ENCODE results near the gene DDI2.
"Not testable (repeated sequence)": the region's sequence is repeated elsewhere in the genome, so short reads cannot be mapped to it uniquely, and the experiment has no call there.

The DDI2 gene

DNA sequence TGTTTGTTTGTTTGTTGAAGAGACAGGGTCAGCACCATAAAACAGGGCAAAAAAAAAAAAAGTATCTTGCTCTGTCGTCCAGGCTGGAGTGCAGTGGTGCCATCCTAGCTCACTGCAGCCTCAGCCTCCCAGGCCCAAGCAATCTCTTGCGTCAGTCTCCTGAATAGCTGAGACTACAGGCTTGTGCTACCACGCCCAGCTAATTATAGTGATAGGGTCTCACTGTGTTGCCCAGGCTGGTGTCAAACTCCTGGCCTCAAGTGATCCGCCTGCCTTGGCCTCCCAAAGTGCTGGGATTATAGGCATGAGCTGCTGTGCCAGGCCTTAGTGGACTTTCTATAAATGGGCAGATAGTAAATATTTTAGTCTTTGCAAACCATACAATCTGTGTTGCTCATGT, 19.2 kb downstream of the DDI2 start:
- DNase-seq (ENCODE audit: low read depth): no peak

DNA sequence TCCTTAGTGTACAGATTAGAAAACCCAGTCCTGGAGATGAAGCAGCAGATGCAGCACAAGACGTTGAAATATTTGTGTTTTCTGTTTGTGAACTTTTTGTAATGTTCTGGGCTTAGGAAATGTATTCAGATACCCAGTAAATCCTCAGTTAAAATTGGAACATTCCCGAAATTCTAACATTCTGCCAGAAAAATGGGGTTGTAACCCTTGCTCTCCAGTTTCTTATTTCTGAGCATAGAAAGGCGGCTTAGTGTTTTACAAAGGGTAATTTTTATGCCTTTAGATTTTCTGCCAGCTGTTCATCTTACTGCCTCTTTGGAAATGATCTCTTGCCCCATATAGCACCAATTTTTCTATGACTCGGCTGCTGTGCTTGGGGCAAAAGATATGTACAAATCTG, 20.6 kb downstream of the DDI2 start:
- DNase-seq (ENCODE audit: low read depth): no peak

DNA sequence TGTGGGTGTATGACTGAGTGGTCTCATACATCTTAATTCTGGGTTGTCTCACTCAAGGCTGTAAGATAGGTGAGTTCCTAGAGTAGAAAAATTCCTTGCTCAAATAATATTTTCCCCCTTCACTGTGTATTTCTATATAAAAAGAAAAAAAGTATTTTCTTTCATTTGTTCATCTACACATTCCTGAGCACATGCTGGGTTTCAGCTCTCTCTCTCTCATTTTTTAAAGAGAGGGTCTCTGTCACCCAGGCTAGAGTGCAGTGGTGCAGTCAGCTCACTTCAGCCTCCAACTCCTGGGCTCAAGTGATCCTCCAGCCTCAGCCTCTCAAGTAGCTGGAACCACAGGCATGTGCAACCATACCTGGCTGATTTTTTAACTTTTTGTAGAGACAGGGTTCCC, 22.0 kb downstream of the DDI2 start:
- no peak for DNase-seq (ENCODE audit: low read depth)

GRCh38 chr1:15639931-15640330, 22.7 kb downstream of the DDI2 start:
- no peak for DNase-seq (ENCODE audit: low read depth)

GRCh38 chr1:15640667-15641066, 23.4 kb downstream of the DDI2 start:
- DNase-seq (ENCODE audit: low read depth): no peak

GRCh38 chr1:15649937-15650336, 32.7 kb downstream of the DDI2 start:
- DNase-seq (ENCODE audit: low read depth): no peak

DNA sequence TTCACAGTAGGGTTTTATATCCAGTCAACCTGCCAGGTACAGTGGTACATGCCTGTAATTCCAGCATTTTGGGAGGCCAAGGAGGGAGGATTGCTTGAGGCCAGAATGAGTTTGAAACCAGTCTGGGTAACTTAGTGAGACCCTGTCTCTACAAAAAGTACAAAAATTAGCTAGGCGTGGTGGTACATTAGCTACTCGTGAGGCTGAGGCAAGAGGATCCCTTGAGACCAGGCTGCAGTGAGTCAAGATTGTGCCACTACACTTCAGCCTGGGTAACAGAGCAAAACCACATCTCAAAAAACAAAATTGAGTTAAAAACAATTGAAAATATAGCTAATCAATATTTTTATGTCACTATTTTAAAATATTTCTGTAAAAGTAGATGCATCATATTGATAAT, 33.2 kb downstream of the DDI2 start:
- DNase-seq (ENCODE audit: low read depth): no peak

- not testable (repeated sequence) for DNase-seq (ENCODE audit: low read depth)
Measured at GRCh38 chr1:15652130-15652529, 34.9 kb downstream of the DDI2 start.

DNA sequence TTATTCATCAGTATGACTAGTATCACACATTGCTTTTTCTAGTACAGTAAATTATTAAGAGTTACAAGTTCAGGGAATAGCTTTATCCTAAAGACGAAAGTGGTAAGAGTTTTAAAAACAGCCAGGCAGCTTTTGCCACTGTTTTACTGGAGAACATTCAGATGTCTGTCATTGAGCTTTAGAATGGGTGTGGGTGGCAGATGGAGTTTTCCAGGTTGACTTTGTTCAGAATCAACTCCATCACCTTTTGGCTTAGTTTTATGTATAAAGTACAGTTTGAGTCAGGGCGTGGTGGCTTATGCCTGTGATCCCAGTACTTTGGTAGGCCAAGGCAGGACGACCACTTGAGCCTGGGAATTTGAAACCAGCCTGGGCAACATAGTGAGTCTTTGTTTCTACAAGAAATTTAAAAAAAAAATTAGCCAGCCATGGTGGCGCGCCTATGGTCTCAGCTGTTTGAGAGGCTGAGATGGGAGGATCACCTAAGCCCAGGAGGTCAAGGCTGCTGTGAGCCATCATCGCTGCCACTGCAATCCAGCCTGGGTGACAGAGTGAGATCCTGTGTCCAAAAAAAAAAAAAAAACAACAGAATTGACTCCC, 36.9 kb downstream of the DDI2 start:
- no peak for DNase-seq (ENCODE audit: low read depth)

DNA sequence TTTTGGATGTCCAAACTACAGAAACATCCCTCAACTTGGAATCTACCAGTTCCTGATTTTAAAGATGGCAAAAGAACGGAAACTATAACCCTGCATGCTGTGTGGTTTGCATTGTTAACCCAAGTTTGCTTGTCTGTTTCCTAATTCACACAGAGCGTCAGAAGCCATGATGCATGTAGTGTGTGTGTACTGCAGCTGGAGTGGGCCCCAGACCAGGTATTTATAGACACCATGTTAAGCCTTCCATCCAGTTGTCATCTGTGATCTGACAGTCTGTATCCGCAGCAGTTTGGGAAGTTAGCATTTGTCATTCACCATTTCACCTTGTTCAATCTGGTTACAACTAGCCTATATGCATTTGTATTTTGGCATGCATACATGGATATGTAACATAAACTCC, 39.2 kb downstream of the DDI2 start:
- DNase-seq (ENCODE audit: low read depth): no peak

DNA sequence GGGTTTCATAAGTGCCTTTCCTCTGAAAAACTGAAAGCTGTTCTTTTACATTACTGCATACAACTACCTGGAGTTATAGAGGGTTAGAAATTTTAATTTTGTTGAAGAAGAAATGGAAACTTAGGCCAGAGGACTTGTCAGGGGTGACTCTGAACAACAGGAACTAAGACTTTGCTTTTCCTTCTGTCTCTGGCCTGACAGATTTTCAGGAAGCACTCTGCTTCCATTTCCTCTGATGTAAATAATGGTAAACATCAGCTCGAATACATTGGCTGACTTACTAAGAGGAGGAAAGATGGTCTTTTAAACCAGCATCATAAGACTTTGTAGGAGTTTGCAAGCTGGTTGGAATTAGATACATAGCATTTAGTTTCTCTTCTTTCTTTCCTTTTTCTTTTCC, 39.8 kb downstream of the DDI2 start:
- no peak for DNase-seq (ENCODE audit: low read depth)

DNA sequence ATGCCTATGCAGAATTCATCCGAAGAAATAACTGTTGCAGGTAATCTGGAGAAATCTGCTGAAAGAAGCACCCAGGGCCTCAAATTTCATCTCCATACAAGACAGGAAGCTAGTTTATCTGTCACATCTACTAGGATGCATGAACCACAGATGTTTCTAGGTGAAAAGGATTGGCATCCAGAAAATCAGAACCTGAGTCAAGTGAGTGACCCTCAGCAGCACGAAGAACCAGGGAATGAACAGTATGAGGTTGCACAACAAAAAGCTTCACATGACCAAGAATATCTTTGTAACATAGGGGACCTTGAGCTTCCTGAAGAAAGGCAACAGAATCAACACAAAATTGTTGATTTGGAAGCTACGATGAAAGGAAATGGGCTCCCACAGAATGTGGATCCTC, 42.9 kb downstream of the DDI2 start:
- DNase-seq (ENCODE audit: low read depth): no peak

GRCh38 chr1:15662477-15662876, 45.2 kb downstream of the DDI2 start:
- DNase-seq (ENCODE audit: low read depth): no peak

DNA sequence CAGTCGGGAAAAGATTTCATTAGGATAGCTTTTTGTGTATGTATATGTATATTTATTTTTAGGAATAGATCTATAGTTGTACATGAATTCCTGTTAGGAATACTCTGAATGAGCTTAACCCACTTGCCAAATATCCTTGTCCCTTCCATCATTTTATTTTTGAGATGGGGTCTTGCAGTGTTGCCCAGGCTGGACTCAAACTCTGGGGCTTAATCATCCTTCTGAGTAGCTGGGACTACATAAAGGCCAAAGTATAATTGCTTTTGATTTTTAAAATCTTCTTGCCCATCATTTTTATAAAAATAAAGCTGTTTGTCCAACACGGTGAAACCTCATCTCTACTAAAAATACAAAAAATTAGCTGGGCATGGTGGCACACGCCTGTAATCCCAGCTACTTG, 46.7 kb downstream of the DDI2 start:
- DNase-seq (ENCODE audit: low read depth): no peak

GRCh38 chr1:15667362-15667761, 50.1 kb downstream of the DDI2 start:
- DNase-seq (ENCODE audit: low read depth): no peak

DNA sequence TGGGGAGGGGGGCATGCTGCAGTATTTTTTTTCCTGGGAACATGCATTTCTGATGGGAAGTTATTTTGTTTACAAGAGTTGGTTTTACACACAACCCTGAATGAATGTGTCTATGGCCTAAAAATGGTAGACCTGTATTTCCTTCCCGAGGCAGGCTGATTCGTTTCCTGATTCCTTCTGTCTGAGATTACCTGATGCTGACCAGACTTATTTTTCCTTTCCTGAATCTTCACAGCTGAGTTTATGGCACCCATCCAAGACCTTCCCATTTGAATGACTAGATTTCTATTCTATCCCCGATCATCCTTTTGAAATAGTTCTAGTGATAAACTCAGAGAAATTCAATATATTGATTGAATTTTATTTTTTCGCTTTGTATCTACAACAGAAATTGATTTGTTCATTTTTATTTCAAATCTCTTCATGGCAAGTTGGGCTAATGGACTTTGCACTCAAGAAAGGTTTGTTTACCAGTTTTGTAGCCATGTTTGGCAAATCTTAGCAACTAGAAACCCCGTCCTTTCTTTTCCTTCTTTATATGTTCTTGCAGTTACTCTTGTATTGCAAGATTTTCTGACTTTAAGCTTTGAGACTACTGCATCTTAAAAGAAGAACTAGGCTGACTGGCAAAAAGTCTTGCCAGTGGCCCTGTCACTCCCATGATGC, 51.0 kb downstream of the DDI2 start:
- no peak for DNase-seq (ENCODE audit: low read depth)

GRCh38 chr1:15669074-15669473, 51.8 kb downstream of the DDI2 start:
- DNase-seq (ENCODE audit: low read depth): no peak

GRCh38 chr1:15669864-15670263, 52.6 kb downstream of the DDI2 start:
- DNase-seq (ENCODE audit: low read depth): no peak

DNA sequence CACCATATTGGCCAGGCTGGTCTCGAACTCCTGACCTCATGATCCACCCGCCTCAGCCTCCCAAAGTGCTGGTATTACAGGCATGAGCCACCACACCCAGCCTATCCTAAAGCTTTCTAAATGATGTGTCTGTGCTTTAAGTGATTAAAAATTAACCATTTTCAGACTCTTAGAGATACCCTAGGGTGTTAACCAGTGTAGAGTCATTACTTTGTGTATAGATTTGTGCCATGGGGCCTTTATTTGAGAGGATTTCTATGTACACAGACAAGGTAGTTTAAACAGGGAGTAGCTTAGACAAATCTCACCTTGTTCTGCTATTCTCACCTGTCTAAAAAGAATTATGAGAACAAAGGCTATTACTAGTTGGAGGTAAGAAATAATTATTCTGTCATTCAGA, 54.2 kb downstream of the DDI2 start:
- no peak for DNase-seq (ENCODE audit: low read depth)

GRCh38 chr1:15674386-15675159, 57.3 kb downstream of the DDI2 start:
- no peak for DNase-seq (ENCODE audit: low read depth)

DNA sequence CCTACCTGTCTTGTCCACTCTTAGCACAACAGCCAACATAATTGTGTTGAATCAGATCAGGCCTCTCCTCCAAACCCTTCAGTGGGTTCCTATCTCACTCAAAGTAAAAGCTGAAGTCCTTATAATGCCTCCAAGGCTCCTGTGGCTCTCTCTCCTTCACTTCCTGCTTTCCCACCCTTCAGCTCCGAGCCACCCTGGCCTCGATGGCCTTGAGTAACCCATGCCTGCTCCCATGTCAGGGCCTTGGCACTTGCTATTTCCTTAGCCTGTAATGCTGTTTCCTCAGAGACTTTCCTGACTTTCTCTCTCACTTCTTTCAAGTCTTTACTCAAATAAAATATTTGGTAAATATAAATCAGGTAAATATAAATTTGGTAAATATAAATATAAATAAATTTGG, 58.8 kb downstream of the DDI2 start:
- DNase-seq (ENCODE audit: low read depth): no peak

DNA sequence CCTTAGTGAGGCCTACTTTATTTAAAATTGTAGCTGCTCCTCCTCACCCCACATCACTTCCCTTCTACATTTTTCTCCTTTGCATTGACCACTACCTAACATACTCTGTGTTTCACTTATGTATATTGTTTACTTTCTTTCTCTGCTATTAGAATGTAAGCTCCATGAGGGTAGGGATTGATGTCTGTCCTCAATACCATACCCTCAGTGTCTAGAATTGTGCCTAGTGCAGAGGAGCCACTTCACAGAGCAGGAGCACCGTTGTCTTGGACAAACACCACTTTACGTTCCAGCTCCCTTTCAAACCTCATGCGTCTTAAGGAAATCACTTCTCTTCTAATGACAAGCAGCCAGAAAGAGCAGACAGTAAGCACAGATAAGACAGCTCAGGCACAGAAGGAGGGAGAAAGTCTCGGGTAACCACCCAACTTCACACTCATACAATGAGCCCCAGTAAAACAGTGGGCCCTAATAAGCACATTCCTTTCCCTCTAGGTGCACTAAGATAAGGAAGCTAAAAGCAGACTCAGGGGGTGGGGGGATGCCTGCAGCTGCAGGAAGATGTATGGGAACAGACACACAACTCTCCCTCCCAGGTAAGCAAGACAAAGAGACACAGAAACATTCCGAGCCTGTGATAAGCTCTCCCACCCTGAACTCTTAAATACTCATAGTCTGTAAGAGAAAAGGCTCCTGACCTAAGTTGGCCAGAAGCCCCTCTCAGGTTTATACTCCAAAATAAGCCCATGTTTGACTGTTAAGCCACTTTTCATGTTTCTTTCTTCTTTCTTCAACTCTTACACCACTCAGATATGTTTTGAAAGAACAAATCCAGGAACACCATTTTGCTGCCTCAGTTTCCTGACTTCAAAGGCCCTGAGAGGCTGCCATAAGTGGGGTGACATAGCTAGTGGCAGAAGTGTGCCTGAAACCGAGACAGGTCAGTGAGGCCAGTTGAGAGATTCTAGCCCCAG, 59.7 kb downstream of the DDI2 start:
- no peak for DNase-seq (ENCODE audit: low read depth)
